IgD-negative memory B cell (primary cell): ENCODE results near the gene ZNF684. TPM values are rescaled to one million over a fixed set of nuclear protein-coding genes. Genes with fewer than 3 reads are reported as not detected.
"Not testable (repeated sequence)": the region's sequence is repeated elsewhere in the genome, so short reads cannot be mapped to it uniquely, and the experiment has no call there.

Experiments
- H3K27ac Mint-ChIP-seq, 3 donors: one replicate each; pipeline ENCODE4 v1.8.0; 2020 to 2022; ENCODE audit warnings: mild to moderate bottlenecking in 3 of 3, mixed read lengths in 3 of 3, moderate library complexity in 1 of 3
- H3K27me3 Mint-ChIP-seq: one replicate; pipeline ENCODE4 v1.8.0; 2021; ENCODE audit warnings: mixed read lengths
- H3K36me3 Mint-ChIP-seq: one replicate; pipeline ENCODE4 v1.8.0; 2020; ENCODE audit warnings: mild to moderate bottlenecking, mixed read lengths
- H3K4me1 Mint-ChIP-seq, 3 donors: one replicate each; pipeline ENCODE4 v1.8.0; 2020 to 2022; ENCODE audit warnings: mixed read lengths in 3 of 3, mild to moderate bottlenecking in 1 of 3
- H3K4me3 Mint-ChIP-seq, 4 donors: one replicate each; pipeline ENCODE4 v1.8.0; 2020 to 2022; ENCODE audit warnings: mild to moderate bottlenecking in 4 of 4, mixed read lengths in 4 of 4, moderate library complexity in 3 of 4
- H3K9me3 Mint-ChIP-seq, 3 donors: one replicate each; pipeline ENCODE4 v1.8.0; 2020 to 2021; ENCODE audit warnings: mixed read lengths in 3 of 3, mild to moderate bottlenecking in 1 of 3
- polyA plus RNA-seq: library from polyadenylated mRNA; unstranded; fragments of 300-500 nt; fragmentation: Illumina TruSeq; gene quantifications from one replicate; pipeline ENCODE4 v1.2.3, GENCODE V29; 2021

Gene ZNF684
- polyA plus RNA-seq = 4.5 TPM

GRCh38 chr1:40531381-40532061 lies at the start of gene ZNF684:
Gene ZNF684 (plus strand): TSS chr1:40531637. CDS start chr1:40533167, 1,530 bp downstream.
- H3K4me3 Mint-ChIP-seq = peak within 1 kb of the TSS; percentile 94 to 99 (median 98)
- H3K36me3 Mint-ChIP-seq = peaks cover 4% of the 10 kb centered on the region
- peaks cover 0 to 1% (median 0%) of the 10 kb centered on the region in 3 donors for H3K9me3 Mint-ChIP-seq
- peaks cover 5% of the 10 kb centered on the region for H3K27me3 Mint-ChIP-seq
- peak within 1 kb of the TSS; percentile 70 to 97 (median 95) for H3K27ac Mint-ChIP-seq
- H3K4me1 Mint-ChIP-seq = peaks cover 23 to 27% (median 26%) of the 10 kb centered on the region in 3 donors

- no peaks in the 10 kb centered on the region for H3K27me3 Mint-ChIP-seq
- no peak overlapping the region for H3K27ac Mint-ChIP-seq
- peaks cover 0 to 1% (median 0%) of the 10 kb centered on the region in 3 donors for H3K4me1 Mint-ChIP-seq
- no peak overlapping the region for H3K4me3 Mint-ChIP-seq
- H3K9me3 Mint-ChIP-seq = peaks cover 21 to 56% (median 32%) of the 10 kb centered on the region in 3 donors
- peaks cover 42% of the 10 kb centered on the region for H3K36me3 Mint-ChIP-seq
These were observed 36.0 kb upstream of the ZNF684 start for GRCh38 chr1:40495315-40495903.

GRCh38 chr1:40502651-40503050 lies 28.8 kb upstream of the ZNF684 start:
- H3K27me3 Mint-ChIP-seq, H3K36me3 Mint-ChIP-seq, H3K27ac Mint-ChIP-seq, H3K4me3 Mint-ChIP-seq, H3K4me1 Mint-ChIP-seq: not testable (repeated sequence)
- peaks cover 7 to 37% (median 25%) of the 10 kb centered on the region in 3 donors for H3K9me3 Mint-ChIP-seq

GRCh38 chr1:40507973-40508372 lies 23.5 kb upstream of the ZNF684 start:
- peak overlapping the region; percentile 81 to 98 (median 91) for H3K4me3 Mint-ChIP-seq
- H3K27ac Mint-ChIP-seq = peak overlapping the region; percentile 50 to 76 (median 51)
- H3K4me1 Mint-ChIP-seq = peaks cover 7 to 13% (median 7%) of the 10 kb centered on the region in 3 donors
- peaks cover 7% of the 10 kb centered on the region for H3K36me3 Mint-ChIP-seq
- H3K9me3 Mint-ChIP-seq = peaks cover 0 to 13% (median 10%) of the 10 kb centered on the region in 3 donors
- no peaks in the 10 kb centered on the region for H3K27me3 Mint-ChIP-seq

GRCh38 chr1:40508375-40509341 lies 22.8 kb upstream of the ZNF684 start, which contains the start of gene EXO5:
Gene EXO5 (plus strand): TSS chr1:40508767. CDS start chr1:40514545, 5,778 bp downstream.
- Mint-ChIP-seq H3K27me3 (no peaks in the 10 kb centered on the region), H3K4me3 (peak within 1 kb of the TSS; percentile 81 to 98 (median 91)), H3K27ac (peak within 1 kb of the TSS; percentile 50 to 76 (median 51)), H3K36me3 (peaks cover 7% of the 10 kb centered on the region), H3K9me3 (peaks cover 0 to 11% (median 10%) of the 10 kb centered on the region in 3 donors), H3K4me1 (peaks cover 7 to 13% (median 7%) of the 10 kb centered on the region in 3 donors)

GRCh38 chr1:40519517-40519916 lies 11.9 kb upstream of the ZNF684 start:
- peak overlapping the region in 1 of 4 donors; percentile 39 for H3K4me3 Mint-ChIP-seq
- no peaks in the 10 kb centered on the region for H3K4me1 Mint-ChIP-seq
- H3K27ac Mint-ChIP-seq = no peak overlapping the region
- H3K36me3 Mint-ChIP-seq = peaks cover 18% of the 10 kb centered on the region
- H3K9me3 Mint-ChIP-seq = peaks cover 5 to 22% (median 16%) of the 10 kb centered on the region in 3 donors
- H3K27me3 Mint-ChIP-seq = peaks cover 2% of the 10 kb centered on the region

GRCh38 chr1:40530735-40531380 lies 579 bp upstream of the ZNF684 start:
- peaks cover 8% of the 10 kb centered on the region for H3K27me3 Mint-ChIP-seq
- H3K36me3 Mint-ChIP-seq = peaks cover 3% of the 10 kb centered on the region
- peak overlapping the region; percentile 94 to 99 (median 98) for H3K4me3 Mint-ChIP-seq
- H3K27ac Mint-ChIP-seq = peak overlapping the region; percentile 70 to 97 (median 95)
- peaks cover 0 to 4% (median 3%) of the 10 kb centered on the region in 3 donors for H3K9me3 Mint-ChIP-seq
- H3K4me1 Mint-ChIP-seq = peaks cover 23 to 27% (median 26%) of the 10 kb centered on the region in 3 donors

- Mint-ChIP-seq H3K9me3 (peaks cover 0 to 1% (median 0%) of the 10 kb centered on the region in 3 donors), H3K36me3 (peaks cover 4% of the 10 kb centered on the region), H3K4me1 (peaks cover 23 to 27% (median 26%) of the 10 kb centered on the region in 3 donors), H3K4me3 (peak overlapping the region; percentile 94 to 99 (median 98)), H3K27ac (peak overlapping the region; percentile 70 to 97 (median 95)), H3K27me3 (peaks cover 5% of the 10 kb centered on the region)
These were observed 589 bp downstream of the ZNF684 start for GRCh38 chr1:40532062-40532389.

GRCh38 chr1:40532844-40533424 lies 1.5 kb downstream of the ZNF684 start:
- peaks cover 3% of the 10 kb centered on the region for H3K27me3 Mint-ChIP-seq
- peaks cover 4% of the 10 kb centered on the region for H3K36me3 Mint-ChIP-seq
- H3K9me3 Mint-ChIP-seq = peaks cover 0 to 1% (median 0%) of the 10 kb centered on the region in 3 donors
- peak overlapping the region; percentile 44 to 99 (median 76) for H3K4me3 Mint-ChIP-seq
- peak overlapping the region in 1 of 3 donors; percentile 34 for H3K27ac Mint-ChIP-seq
- H3K4me1 Mint-ChIP-seq = peaks cover 23 to 27% (median 26%) of the 10 kb centered on the region in 3 donors

- H3K4me3 Mint-ChIP-seq = no peak overlapping the region
- peaks cover 23 to 27% (median 26%) of the 10 kb centered on the region in 3 donors for H3K4me1 Mint-ChIP-seq
- H3K9me3 Mint-ChIP-seq = no peaks in the 10 kb centered on the region
- H3K36me3 Mint-ChIP-seq = peaks cover 10% of the 10 kb centered on the region
- no peak overlapping the region for H3K27ac Mint-ChIP-seq
- H3K27me3 Mint-ChIP-seq = no peaks in the 10 kb centered on the region
These were observed 3.2 kb downstream of the ZNF684 start for GRCh38 chr1:40534589-40534988.

GRCh38 chr1:40535732-40536131 lies 4.3 kb downstream of the ZNF684 start:
- Mint-ChIP-seq H3K36me3 (peaks cover 10% of the 10 kb centered on the region), H3K27ac (no peak overlapping the region), H3K4me3 (no peak overlapping the region), H3K27me3 (no peaks in the 10 kb centered on the region), H3K4me1 (peaks cover 23 to 27% (median 25%) of the 10 kb centered on the region in 3 donors), H3K9me3 (no peaks in the 10 kb centered on the region)

GRCh38 chr1:40539338-40539737 lies 7.9 kb downstream of the ZNF684 start:
- Mint-ChIP-seq H3K4me3 (no peak overlapping the region), H3K4me1 (peaks cover 0 to 4% (median 1%) of the 10 kb centered on the region in 3 donors), H3K27ac (no peak overlapping the region), H3K36me3 (peaks cover 26% of the 10 kb centered on the region), H3K9me3 (no peaks in the 10 kb centered on the region), H3K27me3 (no peaks in the 10 kb centered on the region)

- Mint-ChIP-seq H3K36me3 (peaks cover 37% of the 10 kb centered on the region), H3K9me3 (peaks cover 8 to 24% (median 15%) of the 10 kb centered on the region in 3 donors), H3K27ac (no peak overlapping the region), H3K4me1 (peaks cover 0 to 3% (median 0%) of the 10 kb centered on the region in 3 donors), H3K4me3 (no peak overlapping the region), H3K27me3 (no peaks in the 10 kb centered on the region)
These were observed 15.5 kb downstream of the ZNF684 start for GRCh38 chr1:40546957-40547356.

- Mint-ChIP-seq H3K9me3 (peaks cover 0 to 3% (median 0%) of the 10 kb centered on the region in 3 donors), H3K4me1 (peaks cover 0 to 1% (median 0%) of the 10 kb centered on the region in 3 donors), H3K4me3 (no peak overlapping the region), H3K36me3 (peaks cover 1% of the 10 kb centered on the region), H3K27me3 (no peaks in the 10 kb centered on the region), H3K27ac (no peak overlapping the region)
These were observed 21.6 kb downstream of the ZNF684 start for GRCh38 chr1:40553017-40553416.
